Measurements from ENCODE around the gene USP48.
"Not testable (repeated sequence)": the region's sequence is repeated elsewhere in the genome, so short reads cannot be mapped to it uniquely, and the experiment has no call there.

USP48 gene

DNA sequence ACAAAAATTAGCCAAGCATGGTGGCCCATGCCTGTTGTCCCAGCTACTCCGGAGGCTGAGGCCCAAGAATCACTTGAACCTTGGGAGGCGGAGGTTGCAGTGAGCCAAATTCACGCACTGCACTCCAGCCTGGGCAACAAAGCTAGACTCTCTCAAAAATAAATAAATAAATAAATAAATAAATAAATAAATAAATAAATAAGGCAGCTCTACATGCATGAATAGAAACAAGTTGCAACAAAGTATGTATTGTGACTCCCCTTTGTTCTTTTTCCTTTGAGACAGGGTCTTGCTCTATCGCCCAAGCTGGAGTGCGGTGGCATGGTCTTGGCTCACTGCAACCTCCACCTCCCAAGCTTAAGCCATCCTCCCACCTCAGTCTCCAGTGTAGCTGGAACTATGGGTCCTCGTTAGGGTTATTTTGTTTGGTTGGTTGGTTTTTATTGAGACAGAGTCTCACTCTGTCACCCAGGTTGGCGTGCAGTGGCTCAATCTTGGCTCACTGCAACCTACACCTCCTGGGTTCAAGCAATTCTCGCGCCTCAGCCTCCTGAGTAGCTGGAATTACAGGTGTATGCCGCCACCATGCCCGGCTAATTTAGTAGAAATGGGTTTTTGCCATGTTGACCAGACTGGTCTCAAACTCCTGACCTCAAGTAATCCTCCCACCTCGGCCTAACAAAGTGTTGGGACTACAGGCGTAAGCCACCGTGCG, 8.0 kb downstream of the USP48 start:
- DNase-seq: no peak

DNA sequence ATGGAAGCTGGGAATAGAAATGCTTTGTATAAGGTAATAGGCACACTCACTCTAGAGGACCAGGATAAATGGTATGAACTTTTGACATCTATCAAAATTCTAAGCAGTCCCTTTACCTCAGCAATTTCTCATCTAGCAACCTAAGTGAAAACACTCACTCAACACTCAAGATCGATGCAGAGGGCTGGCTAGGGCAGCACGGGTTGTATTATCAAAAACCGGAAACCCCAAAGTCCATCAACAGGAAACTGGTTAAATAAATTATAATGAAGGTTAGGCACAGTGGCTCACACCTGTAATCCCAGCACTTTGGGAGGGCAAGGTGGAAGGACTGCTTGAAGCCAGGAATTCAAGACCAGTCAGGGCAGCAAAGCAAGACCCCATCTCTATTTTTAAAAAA, 9.4 kb downstream of the USP48 start:
- DNase-seq: no peak

DNA sequence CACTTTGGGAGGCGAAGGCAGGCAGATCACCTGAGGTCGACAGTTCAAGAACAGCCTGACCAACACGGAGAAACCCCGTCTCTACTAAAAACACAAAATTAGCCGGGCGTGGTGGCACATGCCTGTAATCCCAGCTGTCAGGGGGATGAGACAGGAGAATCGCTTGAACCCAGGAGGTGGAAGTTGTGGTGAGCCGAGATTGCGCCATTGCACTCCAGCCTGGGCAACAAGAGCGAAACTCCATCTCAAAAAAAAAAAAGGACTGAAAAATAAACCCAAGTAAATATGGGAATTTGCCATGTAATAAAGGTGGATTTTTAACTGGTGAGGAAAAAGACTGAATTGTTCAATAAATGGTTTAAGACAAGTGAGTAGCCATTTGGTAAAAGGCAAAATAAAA, 11.3 kb downstream of the USP48 start:
- DNase-seq: not testable (repeated sequence)

DNA sequence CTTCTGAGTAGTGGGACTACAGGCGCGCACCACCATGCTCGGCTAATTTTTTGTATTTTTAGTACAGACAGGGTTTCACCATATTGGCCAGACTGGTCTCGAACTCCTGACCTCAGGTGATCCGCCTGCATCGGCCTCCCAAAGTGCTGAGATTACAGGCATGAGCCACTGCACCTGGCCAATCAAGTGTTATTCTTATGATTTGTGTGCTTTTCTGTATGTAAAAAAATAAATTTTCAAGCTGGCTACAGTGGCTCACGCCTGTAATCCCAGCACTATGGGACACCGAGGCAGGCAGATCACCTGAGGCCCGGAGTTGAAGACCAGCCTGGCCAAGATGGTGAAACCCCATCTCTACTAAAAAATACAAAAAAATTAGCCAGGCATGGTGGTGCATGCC, 12.3 kb downstream of the USP48 start:
- not testable (repeated sequence) for DNase-seq

DNA sequence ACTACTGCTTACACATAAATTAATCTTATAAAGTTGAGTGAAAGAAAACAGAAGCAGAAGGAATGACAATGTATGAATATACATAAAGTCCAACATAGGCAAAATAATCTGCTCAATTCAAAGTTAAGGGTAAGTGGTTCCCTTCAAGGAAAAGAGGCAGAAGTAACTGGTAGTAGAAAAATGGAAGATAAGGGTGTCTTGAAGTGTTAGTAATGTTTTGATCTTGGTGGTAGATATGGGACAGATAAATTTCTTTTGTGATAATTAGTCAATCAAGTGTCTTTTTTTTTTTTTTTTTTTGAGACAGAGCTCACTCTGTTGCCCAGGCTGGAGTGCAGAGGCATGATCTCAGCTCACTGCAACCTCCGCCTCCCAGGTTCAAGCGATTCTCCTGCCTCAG, 12.7 kb downstream of the USP48 start:
- no peak for DNase-seq

DNA sequence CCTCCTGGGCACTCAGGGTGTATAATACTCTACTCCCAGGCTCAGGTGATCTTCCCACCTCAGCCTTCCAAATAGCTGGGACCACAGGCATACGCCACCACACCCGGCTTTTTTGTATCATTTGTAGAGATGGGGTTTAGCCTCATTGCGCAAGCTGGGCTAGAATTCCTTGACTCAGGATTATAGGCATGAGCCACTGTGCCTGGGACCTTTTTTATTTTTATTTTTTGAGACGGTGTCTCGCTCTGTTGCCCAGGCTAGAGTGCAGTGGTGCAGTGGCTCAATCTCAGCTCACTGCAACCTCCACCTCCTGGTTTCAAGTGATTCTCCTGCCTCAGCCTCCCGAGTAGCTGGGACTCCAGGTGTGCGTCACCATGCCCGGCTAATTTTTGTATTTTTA, 15.8 kb downstream of the USP48 start:
- DNase-seq: not testable (repeated sequence)

DNA sequence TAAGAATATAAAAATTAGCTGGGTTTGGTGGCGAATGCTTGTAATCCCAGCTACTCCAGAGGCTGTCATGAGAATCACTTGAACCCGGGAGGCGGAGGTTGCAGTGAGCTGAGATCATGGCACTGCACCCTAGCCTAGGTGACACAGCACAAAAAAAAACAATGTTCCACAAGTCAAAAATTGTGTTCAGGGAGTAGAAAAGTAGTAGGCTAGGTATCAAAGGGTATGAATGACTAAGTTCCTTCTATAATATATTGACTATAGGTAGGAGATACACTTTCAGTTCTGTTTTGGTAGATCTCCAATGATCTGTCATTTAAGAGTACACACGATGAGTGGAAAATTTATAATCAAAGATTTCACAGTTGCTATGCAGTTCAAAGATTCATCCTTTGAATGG, 16.7 kb downstream of the USP48 start:
- no peak for DNase-seq

DNA sequence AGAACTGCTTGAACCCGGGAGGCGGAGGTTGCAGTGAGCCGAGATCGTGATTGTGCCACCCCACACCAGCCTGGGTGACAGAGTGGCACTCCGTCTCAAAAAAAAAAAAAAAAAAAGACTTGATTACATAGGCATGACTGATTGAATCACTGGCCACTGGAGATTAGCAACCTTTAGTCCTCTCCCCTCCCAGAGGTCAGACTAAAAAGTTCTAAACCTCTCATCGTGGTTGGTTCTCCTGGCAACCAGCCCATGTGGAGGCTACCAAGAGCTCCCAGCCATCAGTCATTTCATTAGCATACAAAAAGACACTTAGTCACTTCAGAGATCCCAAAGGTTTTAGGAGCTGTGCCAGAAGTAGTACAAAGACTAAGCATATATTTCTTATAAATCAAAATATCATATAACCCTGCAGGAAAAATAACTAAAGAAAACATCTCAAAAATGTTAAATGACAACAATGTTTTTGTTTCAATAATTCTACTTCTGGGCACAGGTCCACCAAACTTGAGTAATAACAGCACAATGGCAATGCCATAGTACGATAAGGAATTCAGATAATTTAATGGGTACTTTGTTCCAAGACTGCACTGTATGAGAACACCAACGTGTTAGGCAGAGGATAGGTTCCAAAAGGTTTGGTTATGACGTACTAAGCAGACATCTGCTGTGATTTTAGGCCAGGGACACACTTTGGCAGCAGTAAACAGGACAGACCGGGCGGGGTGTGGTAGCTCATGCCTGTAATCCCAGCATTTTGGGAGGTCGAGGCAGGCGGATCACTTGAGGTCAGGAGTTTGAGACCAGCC, 18.1 kb downstream of the USP48 start:
- no peak for DNase-seq

DNA sequence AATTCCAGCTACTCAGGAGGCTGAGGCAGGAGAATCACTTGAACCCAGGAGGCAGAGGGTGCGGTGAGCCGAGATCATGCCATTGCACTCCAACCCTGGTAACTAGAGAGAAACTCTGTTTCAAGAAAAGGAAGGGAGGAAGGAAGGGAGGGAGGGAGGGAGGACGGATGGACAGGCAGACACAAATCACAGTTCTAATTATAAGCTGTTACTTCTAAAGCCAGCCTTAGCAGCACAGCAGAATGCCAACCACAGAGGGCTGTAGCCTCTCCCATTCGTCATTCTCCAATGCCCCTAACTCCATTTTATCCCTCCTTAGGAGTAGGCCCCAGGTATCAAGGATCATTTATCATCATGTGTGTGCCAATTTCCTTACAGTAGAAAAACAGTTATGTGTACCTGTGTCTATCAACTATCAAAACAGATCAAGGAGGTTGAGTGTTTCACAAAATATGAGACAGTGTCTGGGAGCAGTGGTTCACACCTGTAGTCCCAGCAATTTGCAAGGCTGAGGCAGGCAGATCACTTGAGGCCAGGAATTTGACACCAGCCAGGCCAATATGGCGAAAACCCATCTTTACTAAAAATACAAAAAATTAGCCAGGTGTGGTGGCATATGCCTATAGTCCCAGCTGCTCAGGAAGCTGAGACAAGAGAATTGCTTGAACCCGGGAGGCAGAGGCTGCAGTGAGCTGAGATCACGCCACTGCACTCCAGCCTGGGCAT, 19.1 kb downstream of the USP48 start:
- DNase-seq: no peak

DNA sequence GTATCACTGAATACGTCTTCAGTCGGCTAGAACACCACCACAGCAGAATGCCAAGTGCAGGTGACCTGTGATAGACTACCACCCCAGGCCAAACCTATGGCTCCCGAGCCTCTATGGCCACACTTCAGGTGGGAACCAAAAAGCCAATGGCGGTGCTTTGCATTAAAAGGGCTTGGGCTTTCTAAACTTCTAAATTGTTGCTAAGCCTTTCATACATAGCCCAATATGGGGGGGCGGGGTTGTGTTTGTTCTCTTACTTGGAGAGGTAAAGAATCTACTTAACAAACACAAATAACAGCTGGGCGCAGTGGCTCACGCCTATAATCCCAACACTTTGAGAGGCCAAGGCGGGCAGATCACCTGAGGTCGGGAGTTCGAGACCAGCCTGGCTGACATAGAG, 19.7 kb downstream of the USP48 start:
- DNase-seq: no peak

DNA sequence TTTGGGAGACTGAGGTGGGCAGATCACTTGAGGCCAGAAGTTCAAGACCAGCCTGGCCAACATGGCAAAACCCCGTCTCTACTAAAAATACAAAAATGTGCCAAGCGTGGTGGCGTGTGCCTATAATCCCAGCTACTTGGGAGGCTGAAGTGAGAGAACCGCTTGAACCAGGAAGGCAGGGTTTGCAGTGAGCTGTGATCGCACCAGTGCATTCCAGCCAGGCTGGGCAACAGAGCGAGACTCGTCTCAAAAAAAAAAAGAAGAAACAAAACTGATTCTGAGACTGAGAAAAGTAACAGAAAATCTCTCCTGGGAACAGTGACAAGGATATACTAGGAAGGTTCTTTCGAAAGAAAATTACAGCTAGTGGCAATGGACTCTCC, 20.9 kb downstream of the USP48 start:
- no peak for DNase-seq

DNA sequence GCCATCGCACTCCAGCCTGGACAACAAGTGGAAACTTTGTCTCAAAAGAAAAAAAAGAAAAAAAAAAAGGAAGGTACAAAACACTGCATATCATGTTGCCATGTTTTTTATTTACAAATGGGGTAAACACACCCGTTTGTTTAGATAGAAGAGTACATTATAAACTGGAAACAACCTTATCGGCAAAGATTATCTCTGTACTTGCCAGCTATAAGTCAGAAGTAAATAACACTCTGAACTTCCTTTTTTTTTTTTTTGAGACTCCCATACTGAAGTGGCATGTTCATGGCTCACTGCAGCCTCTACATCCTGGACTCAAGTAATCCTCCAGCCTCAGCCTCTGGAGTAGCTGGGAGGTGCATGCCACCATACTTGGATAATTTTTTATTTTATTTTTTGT, 21.9 kb downstream of the USP48 start:
- DNase-seq: no peak

DNA sequence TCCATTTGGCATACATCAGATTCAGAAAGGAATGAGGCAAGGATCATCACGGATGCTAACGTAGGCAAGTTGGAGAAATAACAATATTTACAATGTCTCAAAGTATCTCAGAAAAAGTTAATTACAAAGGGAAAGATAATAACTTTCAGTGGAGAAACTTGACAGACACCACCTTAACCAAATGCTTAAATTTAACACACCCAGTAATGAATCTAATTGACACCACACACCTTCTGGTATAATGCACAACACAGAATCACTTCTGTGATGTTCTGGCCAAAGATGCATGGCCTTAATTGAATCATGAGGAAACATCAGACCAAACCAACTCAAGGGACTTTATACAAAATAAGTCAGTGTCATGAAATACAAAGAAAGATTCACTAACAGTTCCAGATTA, 23.1 kb downstream of the USP48 start:
- no peak for DNase-seq

DNA sequence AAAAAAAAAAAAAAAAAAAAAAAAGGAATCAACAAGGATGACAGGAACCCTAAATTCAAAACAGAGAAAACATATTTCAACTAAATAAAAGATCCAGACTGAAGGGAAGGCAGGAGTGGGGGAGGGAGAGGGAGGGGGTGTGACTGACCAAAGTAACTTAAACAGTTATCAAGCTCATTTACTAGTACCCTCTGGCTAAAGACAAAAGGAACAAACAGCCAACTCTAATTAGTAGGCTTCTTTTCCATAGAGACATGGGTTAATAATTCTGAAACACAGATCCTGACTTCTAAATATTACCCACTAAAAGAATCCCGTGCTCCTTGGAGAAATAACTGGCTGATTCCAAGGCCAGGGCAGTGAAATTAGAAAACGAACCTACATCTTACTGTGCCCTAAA, 23.8 kb downstream of the USP48 start:
- no peak for DNase-seq

DNA sequence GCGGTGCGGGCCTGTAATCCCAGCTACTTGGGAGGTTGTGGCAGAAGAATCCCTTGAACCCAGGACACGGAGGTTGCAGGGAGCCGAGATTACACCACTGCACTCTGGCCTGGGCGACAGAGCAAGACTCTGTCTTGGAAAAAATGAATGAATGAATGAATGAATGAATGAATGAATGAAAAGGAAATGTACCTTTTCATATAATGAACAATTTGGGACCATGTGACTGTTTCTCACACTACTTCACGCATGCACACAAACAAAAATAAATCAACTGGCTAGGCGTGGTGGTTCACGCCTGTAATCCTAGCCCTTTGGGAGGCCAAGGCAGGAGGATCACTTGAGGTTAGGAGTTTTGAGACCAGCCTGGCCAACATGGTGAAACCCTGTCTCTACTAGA, 24.3 kb downstream of the USP48 start:
- no peak for DNase-seq

DNA sequence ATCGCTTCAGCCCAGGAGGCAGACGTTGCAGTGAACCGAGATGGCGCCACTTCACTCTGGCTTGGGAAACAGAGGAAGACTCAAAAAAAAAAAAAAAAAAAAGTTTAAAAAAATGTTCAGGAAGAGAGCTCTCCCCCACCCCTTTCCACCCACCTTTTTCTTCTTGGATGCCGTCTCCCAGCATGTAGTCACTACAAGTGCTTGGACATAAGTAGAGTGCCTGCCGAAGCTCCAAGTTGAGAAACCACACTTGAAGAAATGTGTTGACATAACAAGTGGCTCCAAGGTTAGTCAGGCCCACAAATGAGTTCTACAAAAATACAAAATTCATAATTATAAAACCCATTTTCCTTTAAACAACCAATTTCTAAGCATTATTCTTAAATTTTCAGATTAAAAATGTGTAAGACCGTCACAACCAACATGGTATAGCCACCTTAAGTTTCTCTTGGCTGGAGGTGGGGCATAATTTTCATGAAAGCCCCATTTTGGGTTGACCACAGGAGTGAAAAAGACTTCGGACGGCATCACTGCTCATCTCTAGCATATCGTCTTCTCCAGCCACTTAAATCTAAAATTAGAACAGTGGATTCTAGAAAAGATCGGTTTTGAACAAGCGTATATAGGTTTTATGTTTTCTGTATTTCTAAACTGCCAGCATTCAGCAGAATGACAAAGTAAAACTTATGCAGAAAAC, 26.4 kb downstream of the USP48 start:
- no peak for DNase-seq

DNA sequence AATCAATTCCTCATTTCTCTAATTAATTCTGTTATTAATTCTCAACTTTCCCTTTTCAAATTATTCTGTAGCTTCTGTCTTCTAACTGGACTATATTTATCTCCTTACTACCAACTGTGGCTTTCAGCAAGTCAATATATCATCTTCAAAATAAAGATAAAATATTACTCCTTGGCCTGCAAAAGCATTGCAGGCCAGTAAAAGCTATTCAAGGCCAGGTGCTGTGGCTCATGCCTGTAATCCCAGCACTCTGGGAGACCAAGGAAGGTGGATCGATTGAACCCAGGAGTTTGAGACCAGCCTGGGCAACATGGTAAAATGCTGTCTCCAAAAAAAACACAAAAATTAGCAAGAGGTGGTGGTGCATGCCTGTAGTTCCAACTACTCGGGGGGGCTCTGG, 27.9 kb downstream of the USP48 start:
- no peak for DNase-seq

DNA sequence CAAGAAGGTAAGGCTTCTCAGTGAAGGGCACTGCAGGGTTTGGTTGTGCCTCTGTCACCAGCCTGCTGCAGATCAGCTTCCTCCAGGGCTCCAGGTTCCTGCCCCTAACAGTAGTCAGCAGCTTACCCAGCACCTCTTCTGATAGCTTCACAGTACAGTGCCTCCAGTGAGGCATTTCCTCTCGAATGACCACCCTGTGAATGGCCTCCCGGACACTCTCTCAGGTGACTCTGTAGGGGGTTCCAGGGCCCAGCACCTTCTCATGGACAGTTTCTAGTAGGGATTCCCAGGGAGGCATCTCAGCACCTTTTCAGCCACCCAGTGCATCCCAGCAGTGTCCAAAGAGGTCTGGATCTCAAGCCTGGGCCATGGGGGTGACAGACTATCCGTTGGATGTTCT, 28.4 kb downstream of the USP48 start:
- DNase-seq: no peak

DNA sequence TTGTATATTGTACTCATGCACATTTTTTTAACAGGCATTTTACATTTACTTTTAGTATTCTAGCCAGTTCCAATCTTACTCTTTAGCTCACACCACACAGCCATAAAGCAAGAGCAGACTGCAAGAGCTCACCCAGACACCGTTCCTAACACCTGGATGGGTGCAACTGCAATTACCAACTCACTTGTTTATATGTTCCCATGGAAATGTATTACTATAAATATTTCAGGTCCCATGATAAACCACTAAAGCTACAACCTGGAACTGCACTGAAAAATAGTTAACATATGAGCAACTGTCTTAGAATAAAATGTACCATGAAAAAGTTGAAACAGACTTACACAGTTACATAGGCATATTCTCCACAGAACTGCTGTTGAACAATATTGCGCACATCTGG, 30.8 kb downstream of the USP48 start:
- DNase-seq: no peak

DNA sequence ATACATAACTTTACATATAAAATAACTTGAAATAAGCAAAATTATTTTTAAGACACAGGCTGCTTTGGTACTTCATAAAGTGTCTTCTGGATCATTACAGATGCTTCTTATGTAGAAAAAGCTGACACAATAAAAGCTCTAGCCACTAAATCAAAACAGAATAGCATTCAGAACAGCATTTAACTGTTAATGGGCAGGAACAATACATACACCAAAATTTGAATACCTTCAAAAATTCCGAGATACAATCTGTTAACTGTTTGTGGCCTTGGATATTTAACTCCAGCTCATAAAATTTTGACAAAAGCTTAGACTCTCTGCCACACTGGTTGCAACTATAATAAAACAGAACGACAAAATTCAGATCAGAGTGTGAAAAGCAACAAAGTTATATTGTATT, 31.7 kb downstream of the USP48 start:
- DNase-seq: no peak

DNA sequence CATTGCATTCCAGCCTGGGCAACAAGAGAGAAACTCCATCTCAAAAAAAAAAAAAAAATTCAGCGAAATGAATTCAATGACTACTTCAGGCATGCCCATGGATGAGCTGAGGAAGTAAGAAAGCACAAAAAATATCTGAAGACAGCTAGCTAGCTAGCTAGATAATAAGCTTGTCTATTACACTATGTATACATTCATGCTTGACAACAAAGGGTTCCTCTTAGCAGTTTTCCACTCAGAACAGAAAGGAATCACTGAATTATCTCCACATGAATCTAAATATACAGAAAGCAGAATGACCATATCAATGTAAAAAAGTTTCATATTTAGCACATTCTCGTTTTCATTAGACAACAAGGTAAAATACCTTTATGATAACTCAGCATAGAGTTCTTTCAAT, 32.1 kb downstream of the USP48 start:
- DNase-seq: no peak

DNA sequence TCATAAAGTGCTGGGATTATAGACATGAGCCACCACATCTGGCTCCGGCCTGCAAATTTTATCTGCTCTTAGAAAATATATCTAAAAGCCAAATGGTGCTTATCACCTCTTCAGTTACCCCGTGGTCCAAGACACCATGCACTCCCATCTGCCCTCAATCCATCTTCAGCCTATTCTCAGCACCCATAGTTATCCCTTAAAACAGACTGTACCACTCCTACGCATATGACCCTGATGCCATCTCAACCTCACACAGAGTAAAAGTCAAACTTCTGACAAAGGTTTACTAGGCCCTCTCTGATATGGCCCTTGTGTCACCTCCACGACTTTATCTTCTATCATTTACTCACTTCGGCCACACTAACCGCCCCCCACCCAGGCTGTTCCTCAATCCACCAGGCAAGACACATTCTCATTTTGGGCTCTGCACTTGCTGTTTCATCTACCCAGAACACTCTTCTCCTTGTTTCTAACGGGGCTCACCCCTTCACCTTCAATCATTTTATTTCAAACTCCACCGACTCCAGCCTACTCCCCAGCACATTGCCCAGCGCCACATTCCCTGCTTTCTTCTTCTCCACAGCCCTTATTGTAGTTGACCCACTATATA, 33.0 kb downstream of the USP48 start:
- DNase-seq: no peak

DNA sequence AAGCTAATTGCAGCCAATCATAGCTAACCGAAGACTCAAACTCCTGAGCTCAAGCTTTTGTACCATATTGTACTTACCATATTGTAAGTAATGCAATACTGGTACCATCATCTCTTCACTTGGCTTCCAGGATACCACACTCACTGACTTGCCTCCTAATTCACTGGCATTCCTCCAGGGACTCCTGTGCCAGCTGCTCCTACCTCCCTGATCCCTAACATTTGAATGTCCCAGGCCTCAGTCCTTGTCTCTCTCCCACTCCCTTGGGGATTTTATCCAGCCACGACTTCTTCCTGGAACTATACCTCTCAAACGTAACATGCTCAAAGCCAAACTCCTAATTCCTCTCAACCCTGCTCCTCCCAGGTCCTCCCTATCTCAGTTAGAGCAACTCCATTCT, 33.8 kb downstream of the USP48 start:
- no peak for DNase-seq
